ENCODE data around the gene MCC. TPM values are rescaled to one million over a fixed set of nuclear protein-coding genes. Genes with fewer than 3 reads are reported as not detected.

The MCC gene
- total and polyA plus RNA-seq, 2 donors (not counting 1 experiment from before 2014, with no cell fraction given), result 0.09 to 0.32 TPM

DNA sequence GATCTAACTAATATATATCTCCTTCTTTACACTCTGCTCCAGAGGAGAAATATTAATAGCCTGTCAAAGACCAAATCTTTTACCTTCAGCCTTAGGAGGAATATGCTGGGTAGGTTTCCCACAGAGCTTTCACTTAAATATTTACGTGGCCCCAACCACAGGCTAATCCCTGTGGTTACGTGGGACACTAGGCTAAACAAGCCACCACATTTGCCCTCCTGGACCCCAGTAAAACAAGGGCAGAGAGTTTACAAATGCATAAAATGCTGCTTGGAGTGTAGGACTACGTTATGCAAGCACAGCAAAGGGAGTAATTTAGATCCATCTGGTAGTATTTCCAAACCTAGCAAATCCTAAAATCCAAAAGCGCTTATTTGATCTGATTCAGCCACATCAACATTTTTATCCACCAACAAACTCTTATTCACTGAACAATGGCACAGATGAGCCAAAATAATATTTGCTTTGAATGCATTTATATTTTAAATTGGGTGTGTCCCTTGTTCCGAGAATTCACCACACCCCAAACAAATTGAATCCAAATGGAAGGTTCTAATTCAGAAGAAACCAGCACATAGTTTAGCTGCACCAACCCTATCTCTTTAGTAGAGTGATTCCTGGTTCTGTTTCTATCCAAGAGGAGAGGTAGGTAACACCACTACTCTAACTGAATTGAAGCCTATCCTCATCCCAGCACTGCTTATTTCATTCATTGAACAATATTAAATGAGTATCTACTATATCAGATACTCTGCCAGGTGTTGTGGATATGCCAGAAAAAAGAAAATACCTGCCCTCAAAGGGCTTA, 232.5 kb downstream of the MCC start:
- ATAC-seq (ENCODE audit: low read depth), result no peak
- no peaks in the 10 kb centered on the region for H3K9me3 ChIP-seq (ENCODE audit: control extremely low read depth in 1 of 3, control insufficient read depth in 2 of 3, insufficient read depth in 1 of 3, low read length in 2 of 3)
- H3K79me2 ChIP-seq (ENCODE audit: control insufficient read depth, insufficient read depth, low read length), result no peaks in the 10 kb centered on the region
- Mint-ChIP-seq H3K27me3 (peaks cover 37% of the 10 kb centered on the region), H3K4me1 (no peaks in the 10 kb centered on the region), H3K9me3 (ENCODE audit: insufficient read depth) (no peaks in the 10 kb centered on the region), H3K4me3 (no peak overlapping the region), H3K27ac (no peak overlapping the region)
- H3K27me3 ChIP-seq (replicated peaks in 1 of 4; ENCODE audit: control extremely low read depth in 1 of 4, control insufficient read depth in 3 of 4, insufficient read depth in 4 of 4, low read length in 3 of 4), result peaks cover 0 to 6% (median 2%) of the 10 kb centered on the region in 4 experiments
- H4K20me1 ChIP-seq (ENCODE audit: control insufficient read depth, insufficient read depth, low read length, poor library complexity, severe bottlenecking), result no peaks in the 10 kb centered on the region
- no peak overlapping the region for H3K4me2 ChIP-seq (replicated peaks; ENCODE audit: low read depth, low read length, poor library complexity, severe bottlenecking)
- H2AFZ ChIP-seq (ENCODE audit: insufficient read depth, low read depth, low read length, poor library complexity, severe bottlenecking), result no peak overlapping the region
- no CpG with 5 or more reads among the region's 5 CpGs for WGBS (ENCODE audit: insufficient coverage)
- TF ChIP-seq EZH2 (IDR thresholded peaks at IDR 0.05; ENCODE audit: borderline replicate concordance, insufficient read depth, low read depth, low read length, poor library complexity, severe bottlenecking), result no peak
- TF ChIP-seq, protein P1, sequence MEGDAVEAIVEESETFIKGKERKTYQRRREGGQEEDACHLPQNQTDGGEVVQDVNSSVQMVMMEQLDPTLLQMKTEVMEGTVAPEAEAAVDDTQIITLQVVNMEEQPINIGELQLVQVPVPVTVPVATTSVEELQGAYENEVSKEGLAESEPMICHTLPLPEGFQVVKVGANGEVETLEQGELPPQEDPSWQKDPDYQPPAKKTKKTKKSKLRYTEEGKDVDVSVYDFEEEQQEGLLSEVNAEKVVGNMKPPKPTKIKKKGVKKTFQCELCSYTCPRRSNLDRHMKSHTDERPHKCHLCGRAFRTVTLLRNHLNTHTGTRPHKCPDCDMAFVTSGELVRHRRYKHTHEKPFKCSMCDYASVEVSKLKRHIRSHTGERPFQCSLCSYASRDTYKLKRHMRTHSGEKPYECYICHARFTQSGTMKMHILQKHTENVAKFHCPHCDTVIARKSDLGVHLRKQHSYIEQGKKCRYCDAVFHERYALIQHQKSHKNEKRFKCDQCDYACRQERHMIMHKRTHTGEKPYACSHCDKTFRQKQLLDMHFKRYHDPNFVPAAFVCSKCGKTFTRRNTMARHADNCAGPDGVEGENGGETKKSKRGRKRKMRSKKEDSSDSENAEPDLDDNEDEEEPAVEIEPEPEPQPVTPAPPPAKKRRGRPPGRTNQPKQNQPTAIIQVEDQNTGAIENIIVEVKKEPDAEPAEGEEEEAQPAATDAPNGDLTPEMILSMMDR (IDR thresholded peaks at IDR 0.05), result no peak
- ChIA-PET POLR2A (no interaction called here), CTCF (no interaction called here)
- intact Hi-C loops (cut with micrococcal nuclease), result no loop called here
- H3K4me1 ChIP-seq (ENCODE audit: control insufficient read depth in 2 of 2, insufficient read depth in 2 of 2, low read length in 2 of 2), result no peaks in the 10 kb centered on the region
- H3K4me3 ChIP-seq (ENCODE audit: control extremely low read depth in 1 of 5, extremely low read depth in 1 of 5, insufficient read depth in 1 of 5, low read depth in 2 of 5, low read length in 4 of 5), result no peak overlapping the region
- H3K27ac ChIP-seq (ENCODE audit: low read length in 2 of 2), result no peak overlapping the region
- no peaks in the 10 kb centered on the region for H3K36me3 ChIP-seq (replicated peaks in 1 of 2; ENCODE audit: control extremely low read depth in 1 of 2, control insufficient read depth in 1 of 2, extremely low read depth in 1 of 2, insufficient read depth in 2 of 2, low read length in 1 of 2)
- no peak for DNase-seq
- no peak overlapping the region for H3K9ac ChIP-seq (ENCODE audit: low read length)

GRCh38 chr5:113255105-113255504, 233.1 kb downstream of the MCC start:
- Histone ChIP-seq H3K27ac (ENCODE audit: low read length in 2 of 2) (no peak overlapping the region), H3K4me1 (ENCODE audit: control insufficient read depth in 2 of 2, insufficient read depth in 2 of 2, low read length in 2 of 2) (no peaks in the 10 kb centered on the region), H3K4me3 (ENCODE audit: control extremely low read depth in 1 of 5, extremely low read depth in 1 of 5, insufficient read depth in 1 of 5, low read depth in 2 of 5, low read length in 4 of 5) (no peak overlapping the region), H4K20me1 (ENCODE audit: control insufficient read depth, insufficient read depth, low read length, poor library complexity, severe bottlenecking) (no peaks in the 10 kb centered on the region), H3K79me2 (ENCODE audit: control insufficient read depth, insufficient read depth, low read length) (no peaks in the 10 kb centered on the region), H3K9ac (ENCODE audit: low read length) (no peak overlapping the region), H3K36me3 (replicated peaks in 1 of 2; ENCODE audit: control extremely low read depth in 1 of 2, control insufficient read depth in 1 of 2, extremely low read depth in 1 of 2, insufficient read depth in 2 of 2, low read length in 1 of 2) (no peaks in the 10 kb centered on the region), H3K9me3 (ENCODE audit: control extremely low read depth in 1 of 3, control insufficient read depth in 2 of 3, insufficient read depth in 1 of 3, low read length in 2 of 3) (no peaks in the 10 kb centered on the region), H3K27me3 (replicated peaks in 1 of 4; ENCODE audit: control extremely low read depth in 1 of 4, control insufficient read depth in 3 of 4, insufficient read depth in 4 of 4, low read length in 3 of 4) (peaks cover 0 to 6% (median 3%) of the 10 kb centered on the region in 4 experiments), H2AFZ (ENCODE audit: insufficient read depth, low read depth, low read length, poor library complexity, severe bottlenecking) (no peak overlapping the region), H3K4me2 (replicated peaks; ENCODE audit: low read depth, low read length, poor library complexity, severe bottlenecking) (no peak overlapping the region)
- no peak overlapping the region for H3K27ac Mint-ChIP-seq
- no peaks in the 10 kb centered on the region for H3K4me1 Mint-ChIP-seq
- no peak for DNase-seq
- no peak for ATAC-seq (ENCODE audit: low read depth)
- 100% methylated on average over 1 of the region's 4 CpGs for WGBS (ENCODE audit: insufficient coverage)
- ChIA-PET POLR2A (no interaction called here), CTCF (no interaction called here)
- no peak overlapping the region for H3K4me3 Mint-ChIP-seq
- no peaks in the 10 kb centered on the region for H3K9me3 Mint-ChIP-seq (ENCODE audit: insufficient read depth)
- intact Hi-C loops (cut with micrococcal nuclease), result no loop called here
- H3K27me3 Mint-ChIP-seq, result peaks cover 38% of the 10 kb centered on the region
- TF ChIP-seq, protein P1 (IDR thresholded peaks at IDR 0.05), result no peak
- no peak for TF ChIP-seq EZH2 (IDR thresholded peaks at IDR 0.05; ENCODE audit: borderline replicate concordance, insufficient read depth, low read depth, low read length, poor library complexity, severe bottlenecking)

Data from B cell (primary cell).